ENCODE results near the gene SLC8A2. TPM values are rescaled to one million over a fixed set of nuclear protein-coding genes. Genes with fewer than 3 reads are reported as not detected.
"Not testable (repeated sequence)": the region's sequence is repeated elsewhere in the genome, so short reads cannot be mapped to it uniquely, and the experiment has no call there.

The SLC8A2 gene
- total RNA-seq, 1 donor: not detected

- H3K9me3 ChIP-seq (ENCODE audit: low read depth, low read length); H3K4me1 ChIP-seq (ENCODE audit: insufficient read depth, low read length); H3K4me3 ChIP-seq (ENCODE audit: low read length): not testable (repeated sequence)
- peaks cover 10% of the 10 kb centered on the region for H3K27me3 ChIP-seq (ENCODE audit: insufficient read depth, low read length)
Observed at GRCh38 chr19:47411696-47412095, 60.0 kb downstream of the SLC8A2 start.

GRCh38 chr19:47411101-47411500 lies 60.6 kb downstream of the SLC8A2 start:
- Histone ChIP-seq H3K4me1 (ENCODE audit: insufficient read depth, low read length) (no peaks in the 10 kb centered on the region), H3K27me3 (ENCODE audit: insufficient read depth, low read length) (peaks cover 12% of the 10 kb centered on the region), H3K4me3 (ENCODE audit: low read length) (no peak overlapping the region), H3K9me3 (ENCODE audit: low read depth, low read length) (no peaks in the 10 kb centered on the region)

- Histone ChIP-seq H3K4me3 (ENCODE audit: low read length) (no peak overlapping the region), H3K4me1 (ENCODE audit: insufficient read depth, low read length) (no peaks in the 10 kb centered on the region), H3K27me3 (ENCODE audit: insufficient read depth, low read length) (peaks cover 13% of the 10 kb centered on the region), H3K9me3 (ENCODE audit: low read depth, low read length) (no peaks in the 10 kb centered on the region)
Observed at GRCh38 chr19:47408156-47408938, 63.3 kb downstream of the SLC8A2 start.

- Histone ChIP-seq H3K4me3 (ENCODE audit: low read length) (no peak overlapping the region), H3K9me3 (ENCODE audit: low read depth, low read length) (no peaks in the 10 kb centered on the region), H3K4me1 (ENCODE audit: insufficient read depth, low read length) (no peaks in the 10 kb centered on the region), H3K27me3 (ENCODE audit: insufficient read depth, low read length) (peaks cover 13% of the 10 kb centered on the region)
Observed at GRCh38 chr19:47407417-47407774, 64.3 kb downstream of the SLC8A2 start.

GRCh38 chr19:47406711-47407416 lies 64.8 kb downstream of the SLC8A2 start:
- H3K4me1 ChIP-seq (ENCODE audit: insufficient read depth, low read length): no peaks in the 10 kb centered on the region
- H3K27me3 ChIP-seq (ENCODE audit: insufficient read depth, low read length): peaks cover 13% of the 10 kb centered on the region
- no peaks in the 10 kb centered on the region for H3K9me3 ChIP-seq (ENCODE audit: low read depth, low read length)
- H3K4me3 ChIP-seq (ENCODE audit: low read length): no peak overlapping the region

- Histone ChIP-seq H3K27me3 (ENCODE audit: insufficient read depth, low read length) (peaks cover 13% of the 10 kb centered on the region), H3K4me1 (ENCODE audit: insufficient read depth, low read length) (no peaks in the 10 kb centered on the region)
Observed at GRCh38 chr19:47405854-47406417, 65.8 kb downstream of the SLC8A2 start.

GRCh38 chr19:47405197-47405550 lies 66.5 kb downstream of the SLC8A2 start:
- Histone ChIP-seq H3K27me3 (ENCODE audit: insufficient read depth, low read length) (peaks cover 13% of the 10 kb centered on the region), H3K4me3 (ENCODE audit: low read length) (no peak overlapping the region), H3K4me1 (ENCODE audit: insufficient read depth, low read length) (no peaks in the 10 kb centered on the region), H3K9me3 (ENCODE audit: low read depth, low read length) (no peaks in the 10 kb centered on the region)

More at GRCh38 chr19:47405854-47406417, 65.8 kb downstream of the SLC8A2 start:
- Histone ChIP-seq H3K4me3 (ENCODE audit: low read length) (no peak overlapping the region), H3K9me3 (ENCODE audit: low read depth, low read length) (no peaks in the 10 kb centered on the region)

GRCh38 chr19:47404334-47405196 lies 67.1 kb downstream of the SLC8A2 start:
- H3K4me3 ChIP-seq (ENCODE audit: low read length): no peak overlapping the region
- no peaks in the 10 kb centered on the region for H3K4me1 ChIP-seq (ENCODE audit: insufficient read depth, low read length)
- peaks cover 13% of the 10 kb centered on the region for H3K27me3 ChIP-seq (ENCODE audit: insufficient read depth, low read length)
- no peaks in the 10 kb centered on the region for H3K9me3 ChIP-seq (ENCODE audit: low read depth, low read length)

GRCh38 chr19:47402504-47402903 lies 69.2 kb downstream of the SLC8A2 start:
- no peaks in the 10 kb centered on the region for H3K9me3 ChIP-seq (ENCODE audit: low read depth, low read length)

GRCh38 chr19:47398707-47399597 lies 72.7 kb downstream of the SLC8A2 start:
- Histone ChIP-seq H3K9me3 (ENCODE audit: low read depth, low read length) (no peaks in the 10 kb centered on the region), H3K4me3 (ENCODE audit: low read length) (no peak overlapping the region), H3K4me1 (ENCODE audit: insufficient read depth, low read length) (no peaks in the 10 kb centered on the region), H3K27me3 (ENCODE audit: insufficient read depth, low read length) (no peaks in the 10 kb centered on the region)

More at GRCh38 chr19:47402504-47402903, 69.2 kb downstream of the SLC8A2 start:
- no peaks in the 10 kb centered on the region for H3K4me1 ChIP-seq (ENCODE audit: insufficient read depth, low read length)
- peaks cover 13% of the 10 kb centered on the region for H3K27me3 ChIP-seq (ENCODE audit: insufficient read depth, low read length)
- H3K4me3 ChIP-seq (ENCODE audit: low read length): no peak overlapping the region

- H3K4me3 ChIP-seq (ENCODE audit: low read length): no peak overlapping the region
- H3K9me3 ChIP-seq (ENCODE audit: low read depth, low read length): no peaks in the 10 kb centered on the region
- H3K27me3 ChIP-seq (ENCODE audit: insufficient read depth, low read length): no peaks in the 10 kb centered on the region
- peaks cover 48% of the 10 kb centered on the region for H3K4me1 ChIP-seq (ENCODE audit: insufficient read depth, low read length)
Observed at GRCh38 chr19:47391510-47392223, 80.0 kb downstream of the SLC8A2 start.

GRCh38 chr19:47390533-47391488 lies 80.9 kb downstream of the SLC8A2 start:
- Histone ChIP-seq H3K4me3 (ENCODE audit: low read length) (no peak overlapping the region), H3K27me3 (ENCODE audit: insufficient read depth, low read length) (no peaks in the 10 kb centered on the region), H3K9me3 (ENCODE audit: low read depth, low read length) (no peaks in the 10 kb centered on the region), H3K4me1 (ENCODE audit: insufficient read depth, low read length) (peaks cover 48% of the 10 kb centered on the region)

GRCh38 chr19:47389150-47389556 lies 82.5 kb downstream of the SLC8A2 start:
- Histone ChIP-seq H3K27me3 (ENCODE audit: insufficient read depth, low read length) (no peaks in the 10 kb centered on the region), H3K4me3 (ENCODE audit: low read length) (no peak overlapping the region), H3K4me1 (ENCODE audit: insufficient read depth, low read length) (peaks cover 54% of the 10 kb centered on the region), H3K9me3 (ENCODE audit: low read depth, low read length) (no peaks in the 10 kb centered on the region)
